H1 (cell line): ENCODE results near the gene TFE3.

ENCODE experiments used
- ATF3 ChIP-seq: IDR thresholded peaks from 2 replicates; pipeline ENCODE4 v1.6.1; 2011; ENCODE audit warnings: low read depth, mild to moderate bottlenecking, low read length; ENCODE audit not compliant: insufficient read depth
- CHD2 ChIP-seq: IDR thresholded peaks from 2 replicates; pipeline ENCODE4 v1.6.1; 2012; ENCODE audit warnings: low read length, improper control_type of control experiment
- CTCF ChIP-seq, 3 experiments: IDR thresholded peaks; 1 replicate in 2 of 3; 2 replicates in 1 of 3; pipeline versions ENCODE4 v1.5.1 to v1.6.1; 2011; ENCODE audit warnings: low read length in 3 of 3, mild to moderate bottlenecking in 3 of 3, inconsistent platforms in 2 of 3, low read depth in 1 of 3, moderate library complexity in 1 of 3; ENCODE audit not compliant: insufficient read depth in 1 of 3; ENCODE audit errors: control extremely low read depth in 1 of 3
- E2F6 ChIP-seq: IDR thresholded peaks from 2 replicates; pipeline ENCODE4 v1.6.1; 2012; ENCODE audit warnings: inconsistent platforms
- EP300 ChIP-seq, 2 experiments: IDR thresholded peaks; 1 replicate in 1 of 2; 2 replicates in 1 of 2; pipeline ENCODE4 v1.6.1; 2011 to 2012; ENCODE audit warnings: low read depth in 2 of 2, low read length in 2 of 2, mild to moderate bottlenecking in 2 of 2, borderline replicate concordance in 1 of 2, inconsistent platforms in 1 of 2, moderate library complexity in 1 of 2
- EZH2 ChIP-seq: fragments of 200-600 bp; sonication (generic); IDR thresholded peaks from 2 replicates; pipeline ENCODE4 v1.7.1; 2012; ENCODE audit warnings: low read depth, mild to moderate bottlenecking, moderate library complexity, low read length, inconsistent platforms; ENCODE audit not compliant: severe bottlenecking
- GTF2F1 ChIP-seq: IDR thresholded peaks from 2 replicates; pipeline ENCODE4 v1.6.1; 2012; ENCODE audit warnings: low read depth, low read length, improper control_type of control experiment, borderline replicate concordance
- JUN ChIP-seq: IDR thresholded peaks from 2 replicates; pipeline ENCODE4 v1.6.1; 2011; ENCODE audit warnings: low read depth, mild to moderate bottlenecking, improper control_type of control experiment, low read length
- POLR2A ChIP-seq, 2 experiments: IDR thresholded peaks; 1 replicate in 1 of 2; 2 replicates in 1 of 2; pipeline ENCODE4 v1.6.1; 2011; ENCODE audit warnings: low read depth in 2 of 2, low read length in 2 of 2, mild to moderate bottlenecking in 2 of 2; ENCODE audit errors: control extremely low read depth in 1 of 2
- SP1 ChIP-seq: IDR thresholded peaks from 2 replicates; pipeline ENCODE4 v1.6.1; 2011; ENCODE audit warnings: low read depth, low read length
- SP4 ChIP-seq: IDR thresholded peaks from 2 replicates; pipeline ENCODE4 v1.6.1; 2012; ENCODE audit warnings: low read length, inconsistent platforms
- ZNF274 ChIP-seq: IDR thresholded peaks from 2 replicates; pipeline ENCODE4 v1.7.0; 2012; ENCODE audit warnings: low read length, borderline replicate concordance; ENCODE audit errors: extremely low read depth

GRCh38 chrX:49069038-49069437, 25.9 kb upstream of the TFE3 start:
- no peak for TF ChIP-seq GTF2F1
- TF ChIP-seq E2F6, result no peak
- no peak for TF ChIP-seq CTCF (IDR thresholded peaks at IDR 0.05; ENCODE audit: control extremely low read depth in 1 of 3, insufficient read depth in 1 of 3, low read depth in 1 of 3, low read length in 3 of 3)
- no peak for TF ChIP-seq POLR2A (IDR thresholded peaks at IDR 0.05; ENCODE audit: control extremely low read depth in 1 of 2, low read depth in 2 of 2, low read length in 2 of 2)
- TF ChIP-seq CHD2, result no peak
- TF ChIP-seq SP1, result no peak
- TF ChIP-seq SP4, result no peak
- TF ChIP-seq JUN, result no peak
- TF ChIP-seq EP300 (IDR thresholded peaks at IDR 0.05; ENCODE audit: borderline replicate concordance in 1 of 2, low read depth in 2 of 2, low read length in 2 of 2), result no peak
- no peak for TF ChIP-seq EZH2
- no peak for TF ChIP-seq ZNF274
- no peak for TF ChIP-seq ATF3
